Upper lobe of left lung (tissue), 6 donors: ENCODE results near the gene SH3PXD2A. TPM values are rescaled to one million over a fixed set of nuclear protein-coding genes. Genes with fewer than 3 reads are reported as not detected.

Source experiments
- ATAC-seq, 2 donors: fragments of 200-7000 bp; cut with Tn5 transposase; one replicate each; pipeline ENCODE4 v1.9.1; 2022; ENCODE audit warnings: mild to moderate bottlenecking in 2 of 2, moderate library complexity in 2 of 2; ENCODE audit not compliant: low FRiP score in 2 of 2
- DNase-seq, 2 donors: peaks; one replicate each; pipeline ENCODE4 v3.0.0-alpha.2; 2019 to 2020
- H3K27ac ChIP-seq, 4 donors: fragments of 200-600 bp; sonication (generic); one replicate each; pipeline ENCODE4 v1.5.1; 2016 to 2019
- H3K27me3 ChIP-seq, 4 donors: fragments of 200-600 bp; sonication (generic); one replicate each; pipeline ENCODE4 v1.5.1; 2017 to 2019
- H3K36me3 ChIP-seq, 4 donors: fragments of 200-600 bp; sonication (generic); one replicate each; pipeline ENCODE4 v1.5.1; 2016 to 2019
- H3K4me1 ChIP-seq, 4 donors: fragments of 200-600 bp; sonication (generic); one replicate each; pipeline ENCODE4 v1.5.1; 2018 to 2019
- H3K4me3 ChIP-seq, 4 donors: fragments of 200-600 bp; sonication (generic); one replicate each; pipeline ENCODE4 v1.5.1; 2017 to 2019; ENCODE audit warnings: mild to moderate bottlenecking in 2 of 4, moderate library complexity in 1 of 4
- H3K9me3 ChIP-seq, 4 donors: fragments of 200-600 bp; sonication (generic); one replicate each; pipeline ENCODE4 v1.5.1; 2018 to 2019
- EP300 ChIP-seq, 4 donors: sonication (generic); formaldehyde crosslinking; IDR thresholded peaks; one replicate each; pipeline ENCODE4 v1.5.1; 2017; ENCODE audit warnings: antibody characterized with exemption in 4 of 4, control low read depth in 2 of 4
- POLR2A ChIP-seq, 4 donors: fragments of 450-650 bp; IDR thresholded peaks; one replicate each; pipeline ENCODE4 v1.5.1; 2016 to 2017; ENCODE audit warnings: antibody characterized with exemption in 4 of 4, mild to moderate bottlenecking in 2 of 4
- POLR2AphosphoS5 ChIP-seq, 2 donors: sonication (generic); formaldehyde crosslinking; IDR thresholded peaks; one replicate each; pipeline ENCODE4 v1.5.1; 2017; ENCODE audit warnings: antibody characterized with exemption in 2 of 2
- WGBS, 2 donors: methylation state at CpG; one replicate each; pipeline ENCODE4 v1.1.5; 2017 to 2018; 5-methylcytosine and 5-hydroxymethylcytosine counted together
- total RNA-seq, 6 donors: library from RNA; depleted of rRNA in 4 of 6; stranded (reverse); fragments of >200 nt in 4 of 6; gene quantifications; one replicate each; pipeline versions ENCODE4 v1.1.0 to v1.2.1, GENCODE V29; 2016 to 2021
- TF ChIP-seq, protein P1 (sequence below), 6 experiments: fragments of 450-650 bp in 4 of 6; fragments of 200-600 bp in 2 of 6; sonication (generic) in 2 of 6; IDR thresholded peaks; one replicate each; pipeline ENCODE4 v1.5.1; 2016 to 2019; ENCODE audit warnings: antibody characterized with exemption in 6 of 6
- donor health status: DM: no; HTN: no; CAD: no; lungs with moderate emphysema.
- donor health status: DM: no; HTN: yes; CAD: no; lungs with severe emphysema.

SH3PXD2A gene
- total RNA-seq, 6 donors from 2014 or later: 19.6 to 42.2 (median 30.8) TPM

DNA sequence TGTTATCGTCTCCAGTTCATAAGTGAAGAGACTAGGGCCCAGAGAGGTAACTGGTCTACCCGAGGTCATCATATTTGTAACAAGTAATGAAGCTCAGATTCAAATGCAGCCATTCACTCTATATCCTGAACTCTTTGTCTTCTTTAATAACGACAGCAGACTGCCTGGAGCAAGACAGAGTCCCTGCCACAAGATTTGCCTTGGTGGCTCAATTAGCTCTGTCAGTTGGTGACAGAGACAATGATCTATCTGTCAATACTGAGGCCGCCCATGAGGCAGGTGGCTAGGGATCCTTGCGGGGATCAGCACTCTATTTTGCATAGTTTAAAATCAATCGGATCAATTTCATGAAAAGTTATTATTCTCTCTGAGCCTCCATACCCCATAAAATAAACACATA is 43.9 kb downstream of the SH3PXD2A start:
- 79 to 80% methylated on average over 6 of the region's 6 CpGs for WGBS, 2 donors

DNA sequence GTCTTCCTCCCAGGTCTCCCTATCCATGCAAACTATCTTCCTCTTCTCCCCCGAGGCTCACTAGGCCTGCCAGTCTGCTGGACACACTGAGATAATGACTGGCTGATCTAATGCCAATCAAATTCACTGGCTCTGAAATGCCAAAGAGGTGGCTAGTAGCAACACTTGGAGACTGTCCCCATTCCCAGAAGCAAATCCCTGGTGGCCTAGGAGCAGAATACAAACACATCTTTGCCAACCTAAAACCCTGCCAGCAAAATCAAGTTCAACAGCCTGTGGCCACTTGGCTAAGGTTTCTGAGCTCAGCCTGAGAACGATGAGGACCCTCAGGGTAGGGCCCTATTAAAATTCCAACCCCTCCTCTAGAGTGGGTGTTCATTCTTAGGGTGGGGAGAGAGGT is 46.6 kb downstream of the SH3PXD2A start:
- Histone ChIP-seq H3K9me3 (no peaks in the 10 kb centered on the region), H3K4me1 (peaks cover 13 to 29% (median 17%) of the 10 kb centered on the region in 4 donors), H3K27me3 (no peaks in the 10 kb centered on the region), H3K4me3 (no peak overlapping the region), H3K27ac (no peak overlapping the region), H3K36me3 (no peaks in the 10 kb centered on the region)
- ATAC-seq (no peak), DNase-seq (no peak)
- WGBS, 2 donors: 67 to 71% methylated on average over 1 to 2 of the region's 2 CpGs
- TF ChIP-seq POLR2A (IDR thresholded peaks at IDR 0.05): no peak
- TF ChIP-seq EP300 (IDR thresholded peaks at IDR 0.05): no peak
- TF ChIP-seq POLR2AphosphoS5 (IDR thresholded peaks at IDR 0.05): no peak
- TF ChIP-seq, protein P1, sequence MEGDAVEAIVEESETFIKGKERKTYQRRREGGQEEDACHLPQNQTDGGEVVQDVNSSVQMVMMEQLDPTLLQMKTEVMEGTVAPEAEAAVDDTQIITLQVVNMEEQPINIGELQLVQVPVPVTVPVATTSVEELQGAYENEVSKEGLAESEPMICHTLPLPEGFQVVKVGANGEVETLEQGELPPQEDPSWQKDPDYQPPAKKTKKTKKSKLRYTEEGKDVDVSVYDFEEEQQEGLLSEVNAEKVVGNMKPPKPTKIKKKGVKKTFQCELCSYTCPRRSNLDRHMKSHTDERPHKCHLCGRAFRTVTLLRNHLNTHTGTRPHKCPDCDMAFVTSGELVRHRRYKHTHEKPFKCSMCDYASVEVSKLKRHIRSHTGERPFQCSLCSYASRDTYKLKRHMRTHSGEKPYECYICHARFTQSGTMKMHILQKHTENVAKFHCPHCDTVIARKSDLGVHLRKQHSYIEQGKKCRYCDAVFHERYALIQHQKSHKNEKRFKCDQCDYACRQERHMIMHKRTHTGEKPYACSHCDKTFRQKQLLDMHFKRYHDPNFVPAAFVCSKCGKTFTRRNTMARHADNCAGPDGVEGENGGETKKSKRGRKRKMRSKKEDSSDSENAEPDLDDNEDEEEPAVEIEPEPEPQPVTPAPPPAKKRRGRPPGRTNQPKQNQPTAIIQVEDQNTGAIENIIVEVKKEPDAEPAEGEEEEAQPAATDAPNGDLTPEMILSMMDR (IDR thresholded peaks at IDR 0.05): no peak

More for the DNA sequence above, 43.9 kb downstream of the SH3PXD2A start:
- H3K27ac ChIP-seq: peak overlapping the region in 3 of 4 donors; percentile 49 to 66 (median 60)
- TF ChIP-seq POLR2AphosphoS5 (IDR thresholded peaks at IDR 0.05): no peak
- no peak for TF ChIP-seq POLR2A (IDR thresholded peaks at IDR 0.05)
- TF ChIP-seq EP300 (IDR thresholded peaks at IDR 0.05): no peak
- TF ChIP-seq, protein P1 (IDR thresholded peaks at IDR 0.05): no peak
- no peak overlapping the region for H3K4me3 ChIP-seq
- DNase-seq (no peak), ATAC-seq (no peak)
- H3K27me3 ChIP-seq: no peaks in the 10 kb centered on the region
- H3K36me3 ChIP-seq: no peaks in the 10 kb centered on the region
- H3K9me3 ChIP-seq: no peaks in the 10 kb centered on the region
- H3K4me1 ChIP-seq: peaks cover 13 to 35% (median 20%) of the 10 kb centered on the region in 4 donors

DNA sequence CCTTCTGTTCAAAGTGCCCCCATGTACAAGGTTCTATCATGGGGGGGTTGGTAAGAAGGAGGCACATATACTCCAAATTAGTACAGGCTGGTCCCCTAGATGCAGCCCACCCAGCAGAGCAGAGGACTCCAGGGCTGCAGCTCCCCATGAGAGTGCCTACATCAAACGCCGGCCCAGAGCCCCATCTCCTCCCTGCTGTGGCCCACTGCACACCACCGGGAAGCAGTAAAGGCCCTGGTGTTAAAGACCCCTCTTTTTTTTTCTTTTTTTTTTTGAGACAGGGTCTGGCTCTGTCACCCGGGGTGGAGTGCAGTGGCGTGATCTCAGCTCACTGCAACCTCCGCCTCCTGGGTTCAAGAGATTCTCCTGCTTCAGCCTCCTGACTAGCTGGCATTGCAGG is 47.4 kb downstream of the SH3PXD2A start:
- Histone ChIP-seq H3K27ac (no peak overlapping the region), H3K4me3 (no peak overlapping the region), H3K27me3 (no peaks in the 10 kb centered on the region), H3K4me1 (peaks cover 13 to 28% (median 16%) of the 10 kb centered on the region in 4 donors), H3K9me3 (no peaks in the 10 kb centered on the region), H3K36me3 (no peaks in the 10 kb centered on the region)
- ATAC-seq: no peak
- 89 to 96% methylated on average over 6 of the region's 6 CpGs for WGBS, 2 donors
- DNase-seq: no peak
- TF ChIP-seq POLR2A (IDR thresholded peaks at IDR 0.05) (no peak), POLR2AphosphoS5 (IDR thresholded peaks at IDR 0.05) (no peak), EP300 (IDR thresholded peaks at IDR 0.05) (no peak)
- TF ChIP-seq, protein P1 (IDR thresholded peaks at IDR 0.05): no peak

DNA sequence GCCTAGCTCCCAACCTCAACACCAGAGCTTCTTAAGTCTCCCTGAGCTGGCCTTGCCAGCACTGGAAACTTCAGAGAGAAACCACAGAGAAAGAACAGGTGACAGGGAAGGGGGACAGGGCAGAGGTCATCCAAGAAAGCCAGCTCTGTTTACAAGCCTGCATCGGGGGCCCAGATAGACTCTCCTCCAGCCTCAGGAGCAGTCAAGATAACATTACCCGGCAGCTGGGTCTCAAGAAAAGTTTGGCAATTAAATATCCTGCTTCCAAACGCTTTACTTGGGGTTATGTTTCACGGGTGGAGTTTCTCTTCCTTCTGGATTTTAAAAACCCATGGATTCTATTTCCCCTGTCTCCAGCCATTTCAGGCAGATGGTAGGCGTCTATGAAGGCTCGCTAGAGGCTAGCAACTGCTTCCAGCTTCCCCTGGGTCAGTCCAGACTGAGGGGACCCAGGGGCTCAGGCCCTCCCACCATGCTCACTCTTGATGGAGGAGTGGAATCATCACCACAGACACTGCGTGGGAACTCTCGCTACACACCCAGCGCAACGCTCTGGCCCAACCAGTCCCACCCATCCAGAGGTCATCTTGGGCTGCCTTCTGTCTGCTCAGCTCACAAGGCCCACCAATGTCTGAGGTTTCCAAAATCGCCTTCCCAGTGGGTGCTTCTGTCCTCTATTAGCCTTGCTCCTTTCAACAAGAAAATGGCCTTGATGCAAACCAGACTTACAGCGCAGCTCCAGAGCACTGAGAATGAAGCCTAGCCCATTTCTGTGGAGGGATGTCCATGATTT is 48.8 kb downstream of the SH3PXD2A start:
- no peak for ATAC-seq
- Histone ChIP-seq H3K4me1 (peaks cover 4 to 19% (median 5%) of the 10 kb centered on the region in 4 donors), H3K27ac (no peak overlapping the region), H3K9me3 (no peaks in the 10 kb centered on the region), H3K36me3 (no peaks in the 10 kb centered on the region), H3K27me3 (no peaks in the 10 kb centered on the region), H3K4me3 (no peak overlapping the region)
- TF ChIP-seq POLR2AphosphoS5 (IDR thresholded peaks at IDR 0.05): no peak
- TF ChIP-seq, protein P1 (IDR thresholded peaks at IDR 0.05): no peak
- TF ChIP-seq POLR2A (IDR thresholded peaks at IDR 0.05): no peak
- TF ChIP-seq EP300 (IDR thresholded peaks at IDR 0.05): no peak
- no peak for DNase-seq
- 91 to 92% methylated on average over 9 to 12 of the region's 12 CpGs for WGBS, 2 donors
